H9 (cell line): Measurements from ENCODE around the gene COP1. TPM values are rescaled to one million over a fixed set of nuclear protein-coding genes. Genes with fewer than 3 reads are reported as not detected.

Experiments used
- DNase-seq: peaks from one replicate; pipeline ENCODE4 v3.0.0-alpha.2; 2017
- H2AFZ ChIP-seq: one replicate; pipeline ENCODE4 v1.6.1; 2013; ENCODE audit warnings: mild to moderate bottlenecking, low read length, control low read depth, moderate library complexity
- H2AK5ac ChIP-seq: 2 replicates; pipeline ENCODE4 v1.6.1; 2013; ENCODE audit warnings: low read length, control low read depth, mixed read lengths; ENCODE audit not compliant: insufficient read length
- H2BK120ac ChIP-seq: one replicate; pipeline ENCODE4 v1.6.1; 2013; ENCODE audit warnings: low read depth, mild to moderate bottlenecking, low read length, control low read depth, inconsistent platforms; ENCODE audit not compliant: poor library complexity, severe bottlenecking
- H2BK12ac ChIP-seq: 2 replicates; pipeline ENCODE4 v1.6.1; 2013; ENCODE audit warnings: low read length, control low read depth, mixed read lengths, low read depth; ENCODE audit not compliant: insufficient read length
- H2BK15ac ChIP-seq: 2 replicates; pipeline ENCODE4 v1.6.1; 2013; ENCODE audit warnings: low read depth, low read length, control low read depth
- H2BK20ac ChIP-seq: one replicate; pipeline ENCODE4 v1.6.1; 2013; ENCODE audit warnings: low read depth, mild to moderate bottlenecking, low read length, control low read depth, inconsistent platforms; ENCODE audit not compliant: poor library complexity, severe bottlenecking
- H2BK5ac ChIP-seq: 2 replicates; pipeline ENCODE4 v1.6.1; 2013; ENCODE audit warnings: low read length, control low read depth, mixed read lengths; ENCODE audit not compliant: insufficient read length
- H3K14ac ChIP-seq: 2 replicates; pipeline ENCODE4 v1.6.1; 2013; ENCODE audit warnings: low read length, control low read depth; ENCODE audit not compliant: insufficient read depth
- H3K18ac ChIP-seq: 2 replicates; pipeline ENCODE4 v1.6.1; 2013; ENCODE audit warnings: low read depth, mild to moderate bottlenecking, mixed read lengths, low read length, control low read depth; ENCODE audit not compliant: insufficient read length
- H3K23ac ChIP-seq: 2 replicates; pipeline ENCODE4 v1.6.1; 2013; ENCODE audit warnings: low read length, control low read depth, mixed read lengths, low read depth; ENCODE audit not compliant: insufficient read length
- H3K23me2 ChIP-seq: 2 replicates; pipeline ENCODE4 v1.6.1; 2013; ENCODE audit warnings: low read depth, mild to moderate bottlenecking, mixed read lengths, low read length, control low read depth; ENCODE audit not compliant: insufficient read length, poor library complexity, severe bottlenecking
- H3K27ac ChIP-seq: 2 replicates; pipeline ENCODE4 v1.5.1; 2013; ENCODE audit warnings: low read length, control low read depth, mixed read lengths, low read depth; ENCODE audit not compliant: insufficient read length
- H3K27me3 ChIP-seq: 2 replicates; pipeline ENCODE4 v1.6.1; 2013; ENCODE audit warnings: low read length, control low read depth, inconsistent platforms; ENCODE audit not compliant: insufficient read depth
- H3K4ac ChIP-seq: 2 replicates; pipeline ENCODE4 v1.6.1; 2013; ENCODE audit warnings: low read depth, mild to moderate bottlenecking, control low read depth, inconsistent platforms, low read length, moderate library complexity
- H3K4me1 ChIP-seq: 2 replicates; pipeline ENCODE4 v1.6.1; 2013; ENCODE audit warnings: low read length, control low read depth, inconsistent platforms; ENCODE audit not compliant: insufficient read depth
- H3K4me2 ChIP-seq: 2 replicates; pipeline ENCODE4 v1.6.1; 2013; ENCODE audit warnings: low read length, control low read depth, mixed read lengths; ENCODE audit not compliant: insufficient read length, insufficient read depth
- H3K56ac ChIP-seq: 2 replicates; pipeline ENCODE4 v1.6.1; 2013; ENCODE audit warnings: low read depth, mild to moderate bottlenecking, mixed read lengths, low read length, control low read depth; ENCODE audit not compliant: insufficient read length
- H3K79me1 ChIP-seq: 2 replicates; pipeline ENCODE4 v1.6.1; 2013; ENCODE audit warnings: low read depth, mild to moderate bottlenecking, moderate library complexity, low read length, control low read depth, inconsistent platforms; ENCODE audit not compliant: insufficient read depth, poor library complexity, severe bottlenecking
- H3K79me2 ChIP-seq: 2 replicates; pipeline ENCODE4 v1.6.1; 2013; ENCODE audit warnings: low read length, control low read depth, inconsistent platforms; ENCODE audit not compliant: insufficient read depth
- H3K9ac ChIP-seq: 2 replicates; pipeline ENCODE4 v1.6.1; 2013; ENCODE audit warnings: low read length, control low read depth, mixed read lengths; ENCODE audit not compliant: insufficient read length; ENCODE audit errors: extremely low read depth
- H3K9me3 ChIP-seq: one replicate; pipeline ENCODE4 v1.6.1; 2013; ENCODE audit warnings: low read depth, low read length, inconsistent platforms; ENCODE audit not compliant: control insufficient read depth
- H3T11ph ChIP-seq: one replicate; pipeline ENCODE4 v1.6.1; 2013; ENCODE audit warnings: mild to moderate bottlenecking, low read length, control low read depth, inconsistent platforms
- H4K20me1 ChIP-seq: one replicate; pipeline ENCODE4 v1.6.1; 2013; ENCODE audit not compliant: control insufficient read depth, insufficient read length, insufficient read depth
- H4K5ac ChIP-seq: 2 replicates; pipeline ENCODE4 v1.6.1; 2013; ENCODE audit warnings: low read depth, mild to moderate bottlenecking, mixed read lengths, low read length, control low read depth; ENCODE audit not compliant: insufficient read length
- H4K8ac ChIP-seq: replicated peaks from 2 replicates; pipeline ENCODE4 v1.6.1; 2013; ENCODE audit warnings: low read length, control low read depth, mixed read lengths, low read depth; ENCODE audit not compliant: insufficient read length
- H4K91ac ChIP-seq: 2 replicates; pipeline ENCODE4 v1.6.1; 2013; ENCODE audit warnings: low read depth, mild to moderate bottlenecking, moderate library complexity, mixed read lengths, low read length, control low read depth; ENCODE audit not compliant: insufficient read length
- H3K27ac Mint-ChIP-seq, 3 experiments: 2 replicates in 2 of 3; 3 replicates in 1 of 3; pipeline ENCODE4 v1.8.0; 2020 to 2021; ENCODE audit warnings: mixed read lengths in 3 of 3, mild to moderate bottlenecking in 1 of 3, moderate library complexity in 1 of 3
- H3K27me3 Mint-ChIP-seq: 2 replicates; pipeline ENCODE4 v1.8.0; 2021; ENCODE audit warnings: low read depth, mild to moderate bottlenecking, moderate library complexity, mixed read lengths
- H3K36me3 Mint-ChIP-seq, 3 experiments: 2 replicates in 2 of 3; 3 replicates in 1 of 3; pipeline ENCODE4 v1.8.0; 2020 to 2021; ENCODE audit warnings: low read depth in 3 of 3, mixed read lengths in 3 of 3; ENCODE audit not compliant: insufficient read depth in 1 of 3
- H3K4me1 Mint-ChIP-seq, 2 experiments: 2 replicates each; pipeline ENCODE4 v1.8.0; 2020; ENCODE audit warnings: mixed read lengths in 2 of 2
- H3K4me3 Mint-ChIP-seq, 2 experiments: 2 replicates in 1 of 2; 3 replicates in 1 of 2; pipeline ENCODE4 v1.8.0; 2020 to 2021; ENCODE audit warnings: mild to moderate bottlenecking in 2 of 2, mixed read lengths in 2 of 2, moderate library complexity in 1 of 2
- H3K9me3 Mint-ChIP-seq, 2 experiments: 2 replicates in 1 of 2; 3 replicates in 1 of 2; pipeline ENCODE4 v1.8.0; 2020; ENCODE audit warnings: mild to moderate bottlenecking in 2 of 2, mixed read lengths in 2 of 2, moderate library complexity in 1 of 2
- CTCF ChIP-seq: fragments of 200-600 bp; sonication (generic); conservative IDR thresholded peaks from 3 replicates; pipeline ENCODE4 v1.8.0; 2021; ENCODE audit warnings: antibody characterized with exemption, mild to moderate bottlenecking
- WGBS: extraction: QIAGEN DNeasy Blood & Tissue Kit; methylation state at CpG from one replicate; pipeline ENCODE4 v1.1.7; 2013; ENCODE audit warnings: missing lambda C conversion rate, low lambda C conversion rate, mixed read lengths; ENCODE audit not compliant: insufficient read length; ENCODE audit errors: extremely low coverage; 5-methylcytosine and 5-hydroxymethylcytosine counted together
- total RNA-seq: library from RNA; stranded (reverse); gene quantifications from 2 replicates; pipeline ENCODE4 v1.2.1, GENCODE V29; 2021

COP1 gene
- total RNA-seq, 1 experiment from 2014 or later = 41.3 TPM

GRCh38 chr1:176033881-176034280 is 173.2 kb downstream of the COP1 start:
- no peak overlapping the region for H2BK12ac ChIP-seq
- H3K4me3 Mint-ChIP-seq = no peak overlapping the region
- DNase-seq = no peak
- no peak overlapping the region for H4K91ac ChIP-seq
- no peak overlapping the region for H3K56ac ChIP-seq
- no peak overlapping the region for H3K27ac Mint-ChIP-seq
- H3K23me2 ChIP-seq = no peaks in the 10 kb centered on the region
- no peaks in the 10 kb centered on the region for H3K27me3 Mint-ChIP-seq
- H2AK5ac ChIP-seq = no peak overlapping the region
- H4K8ac ChIP-seq = no peak overlapping the region
- no peak overlapping the region for H3K4me2 ChIP-seq
- no peak overlapping the region for H2BK5ac ChIP-seq
- H3K4me1 ChIP-seq = no peaks in the 10 kb centered on the region
- no peak overlapping the region for H2BK120ac ChIP-seq
- H2AFZ ChIP-seq = no peak overlapping the region
- H3K4me1 Mint-ChIP-seq = peaks cover 4 to 7% of the 10 kb centered on the region in 2 experiments; a peak in 3 of 4 replicates
- H3K9me3 Mint-ChIP-seq = no peaks in the 10 kb centered on the region
- no peak overlapping the region for H4K5ac ChIP-seq
- no peaks in the 10 kb centered on the region for H4K20me1 ChIP-seq
- no peaks in the 10 kb centered on the region for H3K79me1 ChIP-seq
- H2BK20ac ChIP-seq = no peak overlapping the region
- H3K9ac ChIP-seq = no peak overlapping the region
- no peaks in the 10 kb centered on the region for H3K79me2 ChIP-seq
- no peak overlapping the region for H3T11ph ChIP-seq
- TF ChIP-seq CTCF = no peak
- peaks cover 3 to 11% (median 9%) of the 10 kb centered on the region in 3 experiments; a peak in 5 of 7 replicates for H3K36me3 Mint-ChIP-seq
- H3K9me3 ChIP-seq = no peaks in the 10 kb centered on the region
- no peak overlapping the region for H2BK15ac ChIP-seq
- no peak overlapping the region for H3K23ac ChIP-seq
- no peak overlapping the region for H3K27ac ChIP-seq
- WGBS = no CpG with 5 or more reads among the region's 2 CpGs
- no peak overlapping the region for H3K18ac ChIP-seq
- H3K4ac ChIP-seq = no peak overlapping the region
- H3K14ac ChIP-seq = no peak overlapping the region
- H3K27me3 ChIP-seq = no peaks in the 10 kb centered on the region
